Vagina (tissue), 2 donors: ENCODE results near the gene PPP1R13B. TPM values are rescaled to one million over a fixed set of nuclear protein-coding genes. Genes with fewer than 3 reads are reported as not detected.

ENCODE experiments used
- DNase-seq, 2 donors: peaks; one replicate each; pipeline ENCODE4 v3.0.0-alpha.2; 2017; ENCODE audit errors: extremely low spot score in 2 of 2
- H3K27ac ChIP-seq: fragments of 200-600 bp; sonication (generic); one replicate; pipeline ENCODE4 v1.5.1; 2019
- H3K27me3 ChIP-seq: fragments of 200-600 bp; sonication (generic); one replicate; pipeline ENCODE4 v1.5.1; 2019
- H3K36me3 ChIP-seq, 2 donors: fragments of 200-600 bp; sonication (generic); one replicate each; pipeline ENCODE4 v1.5.1; 2017 to 2019
- H3K4me1 ChIP-seq: fragments of 200-600 bp; sonication (generic); one replicate; pipeline ENCODE4 v1.5.1; 2019
- H3K4me3 ChIP-seq, 2 donors: fragments of 200-600 bp; sonication (generic); 1 replicate in 1 of 2; 2 replicates in 1 of 2; pipeline ENCODE4 v1.5.1; 2016 to 2019
- H3K9me3 ChIP-seq: fragments of 200-600 bp; sonication (generic); one replicate; pipeline ENCODE4 v1.5.1; 2019
- POLR2A ChIP-seq, 2 donors: fragments of 450-650 bp; IDR thresholded peaks; one replicate each; pipeline ENCODE4 v1.6.1; 2017; ENCODE audit warnings: antibody characterized with exemption in 2 of 2, mild to moderate bottlenecking in 2 of 2, moderate library complexity in 2 of 2
- POLR2AphosphoS5 ChIP-seq, 2 donors: sonication (generic); formaldehyde crosslinking; IDR thresholded peaks; one replicate each; pipeline ENCODE4 v1.9.0; 2017; ENCODE audit warnings: antibody characterized with exemption in 2 of 2, mild to moderate bottlenecking in 2 of 2, low read depth in 1 of 2; ENCODE audit not compliant: insufficient read depth in 1 of 2
- intact Hi-C: fragments of 100-400 bp; cut with DNase I; formaldehyde crosslinking; loops from one replicate; pipeline ENCODE4 v1.15.1; 2023
- total RNA-seq: library from RNA; depleted of rRNA; stranded (reverse); fragments of >200 nt; gene quantifications from one replicate; pipeline ENCODE4 v1.2.3, GENCODE V29; 2016
- TF ChIP-seq, protein P1 (sequence below), 3 experiments: fragments of 450-650 bp in 2 of 3; fragments of 200-600 bp in 1 of 3; sonication (generic) in 1 of 3; IDR thresholded peaks; one replicate each; pipeline ENCODE4 v1.5.1; 2017 to 2019; ENCODE audit warnings: antibody characterized with exemption in 3 of 3, mild to moderate bottlenecking in 2 of 3, moderate library complexity in 2 of 3

PPP1R13B gene
- total RNA-seq, 1 donor from 2014 or later, result 34.1 TPM

DNA sequence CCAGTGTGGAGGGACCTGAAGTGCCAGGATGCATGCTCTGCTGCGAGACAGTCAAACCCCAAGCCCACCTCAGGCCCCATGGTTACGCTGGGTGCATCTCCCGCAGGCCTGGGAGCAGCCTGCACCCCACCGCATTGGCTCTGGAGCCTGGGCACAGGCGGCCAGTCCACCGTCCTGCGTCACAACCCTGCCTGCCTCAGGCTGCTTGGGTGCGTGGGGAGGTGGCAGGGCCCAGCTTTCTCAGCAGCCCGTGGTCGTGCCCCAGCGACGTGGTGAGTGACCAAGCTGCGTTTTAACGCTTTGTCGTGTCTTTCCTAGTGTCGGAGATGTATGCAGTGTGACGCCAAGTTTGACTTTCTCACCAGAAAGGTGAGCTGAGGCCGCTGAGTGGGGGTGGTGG lies 120.9 kb downstream of the PPP1R13B start:
- no peaks in the 10 kb centered on the region for H3K9me3 ChIP-seq
- no peak overlapping the region for H3K27ac ChIP-seq
- no peak for DNase-seq
- intact Hi-C loops, result no loop called here
- H3K27me3 ChIP-seq, result no peaks in the 10 kb centered on the region
- TF ChIP-seq, protein P1, sequence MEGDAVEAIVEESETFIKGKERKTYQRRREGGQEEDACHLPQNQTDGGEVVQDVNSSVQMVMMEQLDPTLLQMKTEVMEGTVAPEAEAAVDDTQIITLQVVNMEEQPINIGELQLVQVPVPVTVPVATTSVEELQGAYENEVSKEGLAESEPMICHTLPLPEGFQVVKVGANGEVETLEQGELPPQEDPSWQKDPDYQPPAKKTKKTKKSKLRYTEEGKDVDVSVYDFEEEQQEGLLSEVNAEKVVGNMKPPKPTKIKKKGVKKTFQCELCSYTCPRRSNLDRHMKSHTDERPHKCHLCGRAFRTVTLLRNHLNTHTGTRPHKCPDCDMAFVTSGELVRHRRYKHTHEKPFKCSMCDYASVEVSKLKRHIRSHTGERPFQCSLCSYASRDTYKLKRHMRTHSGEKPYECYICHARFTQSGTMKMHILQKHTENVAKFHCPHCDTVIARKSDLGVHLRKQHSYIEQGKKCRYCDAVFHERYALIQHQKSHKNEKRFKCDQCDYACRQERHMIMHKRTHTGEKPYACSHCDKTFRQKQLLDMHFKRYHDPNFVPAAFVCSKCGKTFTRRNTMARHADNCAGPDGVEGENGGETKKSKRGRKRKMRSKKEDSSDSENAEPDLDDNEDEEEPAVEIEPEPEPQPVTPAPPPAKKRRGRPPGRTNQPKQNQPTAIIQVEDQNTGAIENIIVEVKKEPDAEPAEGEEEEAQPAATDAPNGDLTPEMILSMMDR (IDR thresholded peaks at IDR 0.05), result no peak
- TF ChIP-seq POLR2AphosphoS5 (IDR thresholded peaks at IDR 0.05; ENCODE audit: insufficient read depth in 1 of 2, low read depth in 1 of 2), result no peak
- no peak for TF ChIP-seq POLR2A (IDR thresholded peaks at IDR 0.05)
- peaks cover 0 to 35% of the 10 kb centered on the region in 2 donors for H3K36me3 ChIP-seq
- H3K4me3 ChIP-seq, result no peak overlapping the region
- H3K4me1 ChIP-seq, result peaks cover 70% of the 10 kb centered on the region

DNA sequence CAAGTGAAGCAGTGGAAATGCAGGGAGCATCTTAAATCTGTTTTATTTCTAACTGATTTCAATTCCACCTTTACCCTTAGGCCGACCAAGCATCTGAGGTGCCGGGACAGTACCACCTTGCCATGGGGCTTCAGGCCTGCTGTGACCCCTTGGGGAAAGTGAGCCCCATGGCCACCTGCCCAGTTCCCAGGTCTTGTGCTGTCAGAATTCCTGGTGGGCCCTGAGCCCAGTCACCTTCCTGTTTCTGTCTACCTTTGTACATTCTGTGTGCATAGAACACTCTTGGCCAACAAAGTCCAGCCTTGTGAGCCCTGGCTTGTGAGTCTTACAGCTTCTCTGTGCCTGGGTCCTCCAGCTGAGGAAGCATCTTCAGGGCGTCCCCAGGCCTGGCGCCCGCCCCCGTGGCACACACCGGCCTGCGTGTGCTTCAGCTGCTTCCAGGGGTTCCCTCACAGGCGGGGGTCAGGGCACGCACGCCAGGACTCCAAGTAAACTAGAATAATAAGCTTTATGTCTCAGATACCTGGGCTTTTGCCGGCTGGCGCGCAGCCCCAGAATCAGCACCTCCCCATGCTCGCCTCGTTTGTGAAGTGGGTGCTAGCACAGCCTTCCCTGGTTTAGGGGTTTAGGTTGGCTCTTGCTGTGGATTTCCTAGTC lies 121.5 kb downstream of the PPP1R13B start:
- no peak overlapping the region for H3K27ac ChIP-seq
- no peak for DNase-seq
- H3K4me1 ChIP-seq, result peaks cover 70% of the 10 kb centered on the region
- no peaks in the 10 kb centered on the region for H3K9me3 ChIP-seq
- H3K27me3 ChIP-seq, result no peaks in the 10 kb centered on the region
- intact Hi-C loops, result no loop called here
- H3K36me3 ChIP-seq, result peaks cover 0 to 31% of the 10 kb centered on the region in 2 donors
- H3K4me3 ChIP-seq, result no peak overlapping the region
- TF ChIP-seq, protein P1 (IDR thresholded peaks at IDR 0.05), result no peak
- TF ChIP-seq POLR2A (IDR thresholded peaks at IDR 0.05) (no peak), POLR2AphosphoS5 (IDR thresholded peaks at IDR 0.05; ENCODE audit: insufficient read depth in 1 of 2, low read depth in 1 of 2) (no peak)

DNA sequence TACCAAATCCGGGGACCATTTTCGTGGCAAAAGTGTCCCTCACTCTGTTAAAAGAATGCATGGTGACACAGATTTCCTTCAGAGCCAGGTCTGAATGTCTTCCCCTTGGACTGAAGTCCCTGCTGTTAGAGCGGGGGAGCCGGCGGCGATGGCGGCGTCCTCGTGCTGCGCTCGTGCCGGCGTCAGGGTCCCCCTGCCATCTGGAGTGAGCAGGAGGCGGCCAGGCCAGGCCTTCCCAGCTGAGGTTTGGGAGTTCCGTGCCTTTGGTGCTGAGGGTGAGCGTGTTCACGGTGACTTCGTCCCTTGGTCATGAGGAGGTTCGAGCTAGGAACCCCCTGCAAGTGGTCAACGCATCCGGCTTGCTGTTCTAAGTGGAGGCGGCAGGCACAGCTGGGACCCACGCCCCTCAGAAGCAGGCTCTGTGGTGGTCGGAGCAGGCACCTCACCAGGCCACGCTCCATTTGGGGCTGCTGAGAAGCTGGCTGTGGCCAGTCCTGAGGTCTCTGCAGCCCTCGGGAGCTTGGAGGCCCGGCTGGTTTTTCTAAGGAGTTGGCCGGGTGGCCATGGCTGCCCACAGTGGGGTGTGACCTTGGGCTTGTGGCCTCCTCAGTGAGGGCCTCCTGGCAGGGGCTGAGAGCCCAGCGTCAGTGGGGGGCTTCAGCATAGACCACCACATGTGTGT lies 122.2 kb downstream of the PPP1R13B start:
- H3K4me1 ChIP-seq, result peaks cover 63% of the 10 kb centered on the region
- H3K27me3 ChIP-seq, result no peaks in the 10 kb centered on the region
- TF ChIP-seq POLR2A (IDR thresholded peaks at IDR 0.05) (no peak), POLR2AphosphoS5 (IDR thresholded peaks at IDR 0.05; ENCODE audit: insufficient read depth in 1 of 2, low read depth in 1 of 2) (no peak)
- TF ChIP-seq, protein P1 (IDR thresholded peaks at IDR 0.05), result no peak
- DNase-seq, result no peak
- peak overlapping the region; percentile 92 for H3K27ac ChIP-seq
- H3K4me3 ChIP-seq, result no peak overlapping the region
- intact Hi-C loops, result no loop called here
- H3K36me3 ChIP-seq, result peaks cover 0 to 25% of the 10 kb centered on the region in 2 donors
- no peaks in the 10 kb centered on the region for H3K9me3 ChIP-seq

DNA sequence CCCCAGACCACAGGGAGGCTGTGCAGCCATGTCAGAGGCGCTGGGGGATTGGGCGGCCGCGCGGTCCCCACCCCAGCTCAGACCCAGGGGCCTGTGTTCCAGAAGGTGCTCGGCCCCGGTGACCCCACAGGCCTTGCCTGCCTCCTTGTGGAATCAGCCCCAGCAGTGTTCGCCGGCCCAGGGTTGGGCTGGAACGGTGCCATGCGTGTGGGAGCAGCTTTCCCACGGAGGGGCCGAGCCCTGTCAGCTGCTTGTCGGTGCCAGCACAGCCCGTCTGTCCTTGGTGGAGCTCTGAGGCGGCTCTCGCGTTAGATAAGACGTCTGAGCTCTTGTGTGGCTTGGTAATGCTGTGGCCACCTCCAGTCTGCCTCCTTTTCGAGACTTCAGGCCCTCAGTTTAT lies 123.3 kb downstream of the PPP1R13B start:
- DNase-seq, result no peak
- peak overlapping the region; percentile 92 for H3K27ac ChIP-seq
- intact Hi-C loops, result no loop called here
- peaks cover 0 to 15% of the 10 kb centered on the region in 2 donors for H3K36me3 ChIP-seq
- H3K9me3 ChIP-seq, result no peaks in the 10 kb centered on the region
- no peak overlapping the region for H3K4me3 ChIP-seq
- no peaks in the 10 kb centered on the region for H3K27me3 ChIP-seq
- TF ChIP-seq, protein P1 (IDR thresholded peaks at IDR 0.05), result no peak
- TF ChIP-seq POLR2AphosphoS5 (IDR thresholded peaks at IDR 0.05; ENCODE audit: insufficient read depth in 1 of 2, low read depth in 1 of 2) (peak in 1 of 2 donors; percentile 42), POLR2A (IDR thresholded peaks at IDR 0.05) (no peak)
- peaks cover 66% of the 10 kb centered on the region for H3K4me1 ChIP-seq

DNA sequence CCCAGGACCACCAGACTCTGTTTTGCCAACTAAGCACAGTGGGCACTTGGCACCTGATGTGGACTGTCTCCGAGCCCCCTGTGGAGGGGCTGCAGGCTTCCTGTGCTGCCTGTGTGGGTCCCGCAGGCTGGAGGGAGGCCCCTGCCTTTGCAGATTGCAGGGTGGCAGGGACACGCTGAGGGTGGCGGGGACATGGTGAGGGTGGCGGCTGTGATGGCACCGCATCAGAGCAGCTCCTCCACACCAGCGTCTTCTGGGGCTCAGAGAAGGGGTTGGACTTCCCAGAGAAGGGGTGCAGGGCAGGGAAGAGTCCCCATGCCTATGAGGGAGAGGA lies 123.7 kb downstream of the PPP1R13B start:
- TF ChIP-seq POLR2A (IDR thresholded peaks at IDR 0.05), result no peak
- no peak for TF ChIP-seq POLR2AphosphoS5 (IDR thresholded peaks at IDR 0.05; ENCODE audit: insufficient read depth in 1 of 2, low read depth in 1 of 2)
- TF ChIP-seq, protein P1 (IDR thresholded peaks at IDR 0.05), result no peak

More for the DNA sequence above, 123.7 kb downstream of the PPP1R13B start:
- peaks cover 70% of the 10 kb centered on the region for H3K4me1 ChIP-seq
- no peak overlapping the region for H3K4me3 ChIP-seq
- H3K36me3 ChIP-seq, result peaks cover 0 to 12% of the 10 kb centered on the region in 2 donors
- DNase-seq, result no peak
- H3K9me3 ChIP-seq, result no peaks in the 10 kb centered on the region
- H3K27ac ChIP-seq, result peak overlapping the region; percentile 92
- intact Hi-C loops, result no loop called here
- no peaks in the 10 kb centered on the region for H3K27me3 ChIP-seq
